MM.1S (cell line): ENCODE data around the gene PDLIM4.

Experiments used
- EZH2 ChIP-seq: fragments of 300-600 bp; sonication (generic); optimal IDR thresholded peaks from 2 replicates; pipeline ENCODE3; 2017; ENCODE audit warnings: low read depth, mild to moderate bottlenecking, antibody characterized with exemption, low read length, mixed read lengths
- EZH2phosphoT487 ChIP-seq: fragments of 300-600 bp; sonication (generic); IDR thresholded peaks from 2 replicates; pipeline ENCODE4 v1.6.1; 2018; ENCODE audit warnings: antibody characterized with exemption, low read length
- TF ChIP-seq, protein P1 (sequence below): fragments of 300-600 bp; sonication (generic); IDR thresholded peaks from 2 replicates; pipeline ENCODE4 v1.5.1; 2016; ENCODE audit warnings: antibody characterized with exemption, low read length, mixed read lengths

DNA sequence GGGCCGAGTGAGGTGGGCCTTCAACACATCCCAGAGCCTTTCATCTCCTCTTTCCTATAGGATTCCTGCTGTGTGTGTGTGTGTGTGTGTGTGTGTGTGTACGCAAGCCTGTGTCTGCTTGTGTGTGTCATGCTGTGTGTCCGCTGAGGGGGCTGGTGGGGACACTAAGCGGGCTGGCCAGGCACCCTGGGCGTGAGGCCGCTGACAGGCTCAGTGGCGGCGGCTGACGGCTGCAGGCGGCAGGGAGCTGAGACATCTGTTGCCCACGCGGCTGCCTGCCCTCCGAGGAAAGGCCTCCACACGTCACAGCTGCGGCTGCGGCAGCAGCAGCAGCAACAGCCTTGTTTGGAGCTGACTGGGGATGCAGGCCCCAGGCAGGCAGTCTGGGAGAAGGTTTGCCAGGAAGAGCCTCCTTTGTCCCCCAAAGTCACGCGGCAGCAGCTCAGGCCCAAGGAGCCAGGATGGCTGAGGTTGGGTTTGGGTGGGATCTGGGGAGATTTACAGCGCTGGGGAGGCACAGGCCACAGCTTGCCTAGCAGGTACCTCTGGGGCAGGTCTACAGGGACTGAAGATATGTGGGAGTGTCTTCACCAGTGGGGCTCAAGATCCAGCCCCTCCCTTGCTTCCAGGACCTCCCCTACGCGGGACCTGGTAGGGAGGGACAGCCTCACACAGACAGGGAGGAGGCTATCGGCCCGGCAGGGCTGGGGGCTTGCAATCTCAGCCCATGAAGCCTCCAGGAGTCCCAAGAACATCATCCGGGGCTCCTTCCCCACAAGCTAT is 1.8 kb downstream of the PDLIM4 start:
- TF ChIP-seq, protein P1, sequence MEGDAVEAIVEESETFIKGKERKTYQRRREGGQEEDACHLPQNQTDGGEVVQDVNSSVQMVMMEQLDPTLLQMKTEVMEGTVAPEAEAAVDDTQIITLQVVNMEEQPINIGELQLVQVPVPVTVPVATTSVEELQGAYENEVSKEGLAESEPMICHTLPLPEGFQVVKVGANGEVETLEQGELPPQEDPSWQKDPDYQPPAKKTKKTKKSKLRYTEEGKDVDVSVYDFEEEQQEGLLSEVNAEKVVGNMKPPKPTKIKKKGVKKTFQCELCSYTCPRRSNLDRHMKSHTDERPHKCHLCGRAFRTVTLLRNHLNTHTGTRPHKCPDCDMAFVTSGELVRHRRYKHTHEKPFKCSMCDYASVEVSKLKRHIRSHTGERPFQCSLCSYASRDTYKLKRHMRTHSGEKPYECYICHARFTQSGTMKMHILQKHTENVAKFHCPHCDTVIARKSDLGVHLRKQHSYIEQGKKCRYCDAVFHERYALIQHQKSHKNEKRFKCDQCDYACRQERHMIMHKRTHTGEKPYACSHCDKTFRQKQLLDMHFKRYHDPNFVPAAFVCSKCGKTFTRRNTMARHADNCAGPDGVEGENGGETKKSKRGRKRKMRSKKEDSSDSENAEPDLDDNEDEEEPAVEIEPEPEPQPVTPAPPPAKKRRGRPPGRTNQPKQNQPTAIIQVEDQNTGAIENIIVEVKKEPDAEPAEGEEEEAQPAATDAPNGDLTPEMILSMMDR = no peak
- TF ChIP-seq EZH2 (no peak), EZH2phosphoT487 (no peak)
